Brain microvascular endothelial cell (primary cell): ENCODE measurements around the gene TTF1.

ENCODE experiments used
- DNase-seq: peaks from one replicate; pipeline ENCODE4 v3.0.0-alpha.2; 2020
- H3K27ac ChIP-seq: fragments of 250-450 bp; sonication (Bioruptor Pico); 2 replicates; pipeline ENCODE4 v1.5.1; 2020; ENCODE audit warnings: mild to moderate bottlenecking, moderate library complexity
- H3K27me3 ChIP-seq: fragments of 250-450 bp; sonication (Bioruptor Pico); replicated peaks from 2 replicates; pipeline ENCODE4 v1.5.1; 2020; ENCODE audit warnings: mild to moderate bottlenecking
- H3K36me3 ChIP-seq: fragments of 250-450 bp; sonication (Bioruptor Pico); replicated peaks from 2 replicates; pipeline ENCODE4 v1.5.1; 2020; ENCODE audit warnings: mild to moderate bottlenecking
- H3K4me3 ChIP-seq: 2 replicates; pipeline ENCODE4 v1.5.1; 2011; ENCODE audit warnings: low read depth, mild to moderate bottlenecking, control low read depth, low read length, moderate library complexity
- in situ Hi-C: cut with HindIII; loops from 2 replicates; pipeline ENCODE4 v1.10.0; 2017; ENCODE audit warnings: low sequenced_read_pairs, low pct_ligation_motif_present
- TF ChIP-seq, protein P1 (sequence below): IDR thresholded peaks from 2 replicates; pipeline ENCODE4 v1.5.1; 2011; ENCODE audit warnings: low read depth, mild to moderate bottlenecking, moderate library complexity, low read length, control low read depth, inconsistent platforms; ENCODE audit errors: missing control alignments

Gene TTF1

DNA sequence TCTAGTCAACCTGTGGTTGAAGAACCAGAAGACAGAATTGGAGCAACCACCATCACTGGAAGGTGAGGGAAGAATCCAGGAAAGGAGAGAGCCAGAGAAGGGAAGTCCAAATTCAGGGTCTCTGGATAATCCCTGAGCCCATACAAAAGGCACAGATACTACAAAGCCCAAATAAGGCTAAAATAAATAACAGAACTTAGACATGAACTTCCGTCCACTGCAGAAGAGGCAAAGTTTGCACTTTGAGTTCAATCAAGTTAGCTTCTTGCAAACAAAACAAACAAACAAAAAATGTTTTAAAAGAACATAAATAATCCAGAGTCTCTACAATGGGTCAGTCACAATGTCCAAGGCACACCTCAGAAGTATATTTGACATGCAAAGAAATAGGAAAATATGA, 24.4 kb upstream of the TTF1 start:
- Histone ChIP-seq H3K27me3 (peaks cover 19% of the 10 kb centered on the region), H3K36me3 (no peaks in the 10 kb centered on the region)

DNA sequence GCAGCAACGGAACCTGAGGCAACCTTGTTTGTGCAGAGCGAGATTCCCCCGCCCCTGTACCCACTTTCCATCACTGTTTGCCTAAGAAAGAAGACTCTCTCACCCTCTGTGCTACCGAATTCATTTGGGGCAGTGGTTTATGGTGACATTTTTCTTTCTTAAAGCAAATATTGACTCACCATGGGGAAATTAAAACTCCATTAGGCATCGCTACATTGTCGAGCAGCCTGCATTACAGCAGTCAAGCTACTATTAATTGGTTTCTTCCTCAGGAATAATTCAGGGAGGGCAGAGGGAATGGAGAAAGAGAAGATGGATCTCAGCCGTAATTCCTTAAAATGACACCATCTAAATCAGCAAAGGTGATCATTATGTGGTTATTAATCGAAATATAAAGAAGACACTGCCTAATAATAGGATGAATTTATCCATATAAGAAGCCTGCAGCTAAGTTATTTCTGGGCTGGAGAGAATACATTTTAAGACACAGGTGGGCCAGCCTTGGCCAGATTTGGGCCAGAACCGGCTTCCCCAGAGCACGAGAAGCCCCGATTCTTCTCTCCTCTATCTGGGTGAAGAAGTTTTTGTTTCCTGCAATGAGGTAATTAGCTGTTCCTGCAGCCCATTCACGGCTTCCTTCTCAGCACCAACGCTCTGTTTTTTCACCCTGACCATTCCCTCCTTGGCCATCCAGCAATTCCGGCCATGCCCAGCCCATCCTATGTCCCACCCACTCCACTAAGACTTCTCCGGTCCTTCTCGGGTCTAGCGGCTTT, 20.2 kb upstream of the TTF1 start:
- no peak overlapping the region for H3K4me3 ChIP-seq
- in situ Hi-C loops, result no loop called here
- no peak overlapping the region for H3K27ac ChIP-seq
- H3K27me3 ChIP-seq, result peaks cover 35% of the 10 kb centered on the region
- H3K36me3 ChIP-seq, result no peaks in the 10 kb centered on the region
- no peak for DNase-seq
- TF ChIP-seq, protein P1, sequence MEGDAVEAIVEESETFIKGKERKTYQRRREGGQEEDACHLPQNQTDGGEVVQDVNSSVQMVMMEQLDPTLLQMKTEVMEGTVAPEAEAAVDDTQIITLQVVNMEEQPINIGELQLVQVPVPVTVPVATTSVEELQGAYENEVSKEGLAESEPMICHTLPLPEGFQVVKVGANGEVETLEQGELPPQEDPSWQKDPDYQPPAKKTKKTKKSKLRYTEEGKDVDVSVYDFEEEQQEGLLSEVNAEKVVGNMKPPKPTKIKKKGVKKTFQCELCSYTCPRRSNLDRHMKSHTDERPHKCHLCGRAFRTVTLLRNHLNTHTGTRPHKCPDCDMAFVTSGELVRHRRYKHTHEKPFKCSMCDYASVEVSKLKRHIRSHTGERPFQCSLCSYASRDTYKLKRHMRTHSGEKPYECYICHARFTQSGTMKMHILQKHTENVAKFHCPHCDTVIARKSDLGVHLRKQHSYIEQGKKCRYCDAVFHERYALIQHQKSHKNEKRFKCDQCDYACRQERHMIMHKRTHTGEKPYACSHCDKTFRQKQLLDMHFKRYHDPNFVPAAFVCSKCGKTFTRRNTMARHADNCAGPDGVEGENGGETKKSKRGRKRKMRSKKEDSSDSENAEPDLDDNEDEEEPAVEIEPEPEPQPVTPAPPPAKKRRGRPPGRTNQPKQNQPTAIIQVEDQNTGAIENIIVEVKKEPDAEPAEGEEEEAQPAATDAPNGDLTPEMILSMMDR, result no peak

More for the DNA sequence above, 24.4 kb upstream of the TTF1 start:
- H3K4me3 ChIP-seq, result no peak overlapping the region
- TF ChIP-seq, protein P1, result no peak
- no peak for DNase-seq
- in situ Hi-C loops, result no loop called here
- H3K27ac ChIP-seq, result no peak overlapping the region

DNA sequence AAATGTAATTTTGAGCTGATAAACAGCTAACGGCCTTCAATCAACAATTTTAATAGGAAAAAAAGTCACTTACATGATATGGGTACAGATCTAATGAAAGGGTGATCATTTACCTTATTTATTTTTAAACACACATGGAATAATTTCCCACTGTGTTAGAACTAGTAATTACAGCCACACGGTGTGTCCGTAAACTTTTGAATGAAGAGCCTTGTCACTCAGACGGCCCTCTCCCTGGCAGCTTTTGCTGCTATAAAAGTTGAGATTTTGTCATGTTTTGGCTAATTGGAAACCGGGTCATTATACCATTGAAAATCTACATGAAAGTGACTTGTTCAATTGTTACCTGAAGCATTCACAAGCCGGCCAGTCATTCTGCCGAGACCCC, 19.0 kb upstream of the TTF1 start:
- in situ Hi-C loops, result no loop called here
- H3K4me3 ChIP-seq, result no peak overlapping the region
- H3K36me3 ChIP-seq, result no peaks in the 10 kb centered on the region
- TF ChIP-seq, protein P1, result no peak
- no peak overlapping the region for H3K27ac ChIP-seq
- H3K27me3 ChIP-seq, result peaks cover 35% of the 10 kb centered on the region
- no peak for DNase-seq

DNA sequence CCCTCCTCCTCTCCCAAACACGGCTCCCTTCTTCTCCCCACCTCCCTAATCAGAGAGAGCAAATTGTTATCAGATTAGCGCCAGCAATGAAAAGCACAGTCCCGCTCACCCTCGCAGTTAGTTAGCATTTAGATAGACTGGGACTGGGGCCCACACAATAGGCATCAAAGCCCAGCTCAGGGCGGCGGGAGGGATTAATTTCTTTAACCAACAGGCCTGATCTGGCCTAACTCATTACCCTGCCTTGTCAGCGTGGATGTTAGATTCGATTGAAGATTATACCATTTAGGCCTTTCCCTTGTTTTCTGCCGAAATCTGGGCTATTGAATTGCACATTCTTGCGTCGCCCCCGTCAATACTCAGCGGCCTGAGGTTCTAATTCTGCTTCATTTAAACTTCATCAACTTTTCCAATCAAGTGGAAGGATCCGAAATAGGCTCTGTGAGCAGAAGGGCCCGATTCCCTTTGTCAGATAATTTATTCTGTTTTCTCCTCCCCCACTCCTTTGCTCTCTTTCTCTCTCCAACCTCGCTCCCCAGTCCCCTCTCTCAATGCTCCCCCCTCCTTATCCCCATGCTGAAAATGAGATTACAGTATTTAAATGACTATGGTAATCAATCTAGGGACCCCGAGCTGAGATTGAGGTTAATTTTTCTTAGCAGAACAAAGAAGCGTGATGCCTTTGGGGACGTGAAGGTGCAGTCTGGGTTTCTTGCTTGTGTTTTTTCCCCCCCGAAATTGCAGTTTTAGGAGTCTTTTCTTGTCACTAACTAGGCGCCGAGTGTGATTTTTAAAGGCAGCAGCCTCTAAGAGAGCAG, 18.4 kb upstream of the TTF1 start:
- Histone ChIP-seq H3K4me3 (no peak overlapping the region), H3K27me3 (peaks cover 35% of the 10 kb centered on the region), H3K27ac (no peak overlapping the region), H3K36me3 (no peaks in the 10 kb centered on the region)
- TF ChIP-seq, protein P1, result no peak
- in situ Hi-C loops, result no loop called here
- DNase-seq, result no peak

DNA sequence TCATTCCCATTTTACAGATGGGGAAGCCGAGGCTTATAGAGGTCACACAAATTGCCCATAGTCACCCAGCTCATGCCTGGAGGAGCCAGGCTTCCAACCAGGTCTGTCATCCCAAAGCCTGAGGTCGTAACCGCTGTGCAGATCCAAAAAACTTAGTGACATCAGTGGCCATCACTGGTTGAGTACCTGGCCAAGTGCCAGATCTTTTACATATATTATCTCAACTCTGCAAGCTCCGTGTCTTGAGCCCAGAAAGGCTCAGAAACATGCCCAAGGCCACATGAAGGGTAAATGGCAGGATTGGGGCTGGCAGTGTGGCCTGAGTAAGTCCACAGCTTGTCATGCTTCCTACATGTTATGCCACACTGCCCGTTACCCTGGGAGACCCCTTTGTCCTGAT, 16.9 kb upstream of the TTF1 start:
- Histone ChIP-seq H3K36me3 (no peaks in the 10 kb centered on the region), H3K27me3 (peaks cover 45% of the 10 kb centered on the region), H3K4me3 (no peak overlapping the region), H3K27ac (no peak overlapping the region)
- no peak for DNase-seq
- in situ Hi-C loops, result no loop called here
- TF ChIP-seq, protein P1, result no peak
